ENCODE data around the gene LAIR2.
A peak's percentile ranks its signal among the peaks of the same experiment; 100 is the strongest.

The LAIR2 gene, protein sequence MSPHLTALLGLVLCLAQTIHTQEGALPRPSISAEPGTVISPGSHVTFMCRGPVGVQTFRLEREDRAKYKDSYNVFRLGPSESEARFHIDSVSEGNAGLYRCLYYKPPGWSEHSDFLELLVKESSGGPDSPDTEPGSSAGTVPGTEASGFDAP

DNA sequence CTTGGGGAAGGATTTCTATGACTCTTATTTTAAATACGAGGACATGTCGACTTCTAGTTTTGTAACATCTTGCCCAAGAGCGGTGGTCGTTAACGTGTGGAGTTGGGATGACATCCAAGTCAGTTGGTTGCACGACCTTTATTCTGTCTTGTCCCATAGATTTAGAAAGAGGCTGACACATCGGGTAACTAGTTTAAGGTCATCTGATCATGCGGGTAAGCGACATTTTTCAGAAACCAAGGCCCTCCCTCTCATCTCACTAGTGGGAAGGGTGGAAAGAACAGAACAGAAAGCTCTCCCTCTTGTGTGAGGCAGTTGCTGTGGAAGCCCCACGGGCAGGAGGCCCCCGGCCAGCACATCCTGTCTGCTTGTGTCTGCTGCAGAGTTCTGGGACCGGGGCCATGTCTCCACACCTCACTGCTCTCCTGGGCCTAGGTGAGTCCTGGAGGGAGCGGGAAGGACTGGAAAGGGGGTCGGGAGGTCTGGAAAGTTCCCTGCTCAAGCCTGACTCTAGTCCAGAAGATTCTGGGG, at the start of gene LAIR2:
TSS of gene LAIR2 (plus strand) at position 314 of the 531 bp plus-strand sequence. CDS start at position 402, 88 bp downstream.
- DNase-seq (ENCODE audit: low read depth, low spot score) = no peak

DNA sequence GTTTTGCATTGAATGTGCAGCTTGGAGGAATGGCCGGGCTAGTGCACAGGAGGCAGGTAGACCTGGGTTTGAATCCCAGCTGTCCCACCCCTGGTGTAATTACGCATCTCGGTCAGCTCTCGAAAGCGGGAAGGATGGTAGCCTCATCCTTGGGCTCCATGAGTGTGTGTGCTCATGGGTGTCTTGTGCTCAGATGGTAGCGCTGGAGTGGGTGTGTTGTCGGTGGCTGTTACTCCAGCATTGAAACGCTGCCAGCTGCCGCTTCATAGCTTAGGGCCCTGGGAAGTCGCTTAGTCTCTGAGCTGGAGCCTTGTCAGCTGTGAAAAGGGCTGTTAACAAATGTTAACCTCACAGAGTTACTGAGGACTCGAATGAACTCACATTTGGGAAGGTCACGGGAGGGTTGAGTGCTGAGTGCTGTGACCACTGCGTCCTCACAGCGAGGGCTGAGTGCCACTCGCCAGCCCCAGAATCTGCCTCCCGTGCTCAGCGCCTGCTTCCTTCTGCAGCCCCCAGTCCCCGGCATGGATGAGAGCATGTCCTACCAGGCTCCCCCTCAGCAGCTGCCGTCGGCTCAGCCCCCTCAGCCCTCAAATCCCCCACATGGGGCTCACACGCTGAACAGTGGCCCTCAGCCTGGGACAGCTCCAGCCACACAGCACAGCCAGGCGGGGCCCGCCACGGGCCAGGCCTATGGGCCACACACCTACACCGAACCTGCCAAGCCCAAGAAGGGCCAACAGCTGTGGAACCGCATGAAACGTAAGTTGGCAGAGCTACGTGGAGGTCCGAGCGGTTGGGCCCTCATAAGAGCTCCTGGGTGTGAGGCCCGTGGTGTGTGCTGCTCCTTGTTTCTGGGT, 48.5 kb upstream of the LAIR2 start:
- no peak for DNase-seq (ENCODE audit: low read depth, low spot score)

DNA sequence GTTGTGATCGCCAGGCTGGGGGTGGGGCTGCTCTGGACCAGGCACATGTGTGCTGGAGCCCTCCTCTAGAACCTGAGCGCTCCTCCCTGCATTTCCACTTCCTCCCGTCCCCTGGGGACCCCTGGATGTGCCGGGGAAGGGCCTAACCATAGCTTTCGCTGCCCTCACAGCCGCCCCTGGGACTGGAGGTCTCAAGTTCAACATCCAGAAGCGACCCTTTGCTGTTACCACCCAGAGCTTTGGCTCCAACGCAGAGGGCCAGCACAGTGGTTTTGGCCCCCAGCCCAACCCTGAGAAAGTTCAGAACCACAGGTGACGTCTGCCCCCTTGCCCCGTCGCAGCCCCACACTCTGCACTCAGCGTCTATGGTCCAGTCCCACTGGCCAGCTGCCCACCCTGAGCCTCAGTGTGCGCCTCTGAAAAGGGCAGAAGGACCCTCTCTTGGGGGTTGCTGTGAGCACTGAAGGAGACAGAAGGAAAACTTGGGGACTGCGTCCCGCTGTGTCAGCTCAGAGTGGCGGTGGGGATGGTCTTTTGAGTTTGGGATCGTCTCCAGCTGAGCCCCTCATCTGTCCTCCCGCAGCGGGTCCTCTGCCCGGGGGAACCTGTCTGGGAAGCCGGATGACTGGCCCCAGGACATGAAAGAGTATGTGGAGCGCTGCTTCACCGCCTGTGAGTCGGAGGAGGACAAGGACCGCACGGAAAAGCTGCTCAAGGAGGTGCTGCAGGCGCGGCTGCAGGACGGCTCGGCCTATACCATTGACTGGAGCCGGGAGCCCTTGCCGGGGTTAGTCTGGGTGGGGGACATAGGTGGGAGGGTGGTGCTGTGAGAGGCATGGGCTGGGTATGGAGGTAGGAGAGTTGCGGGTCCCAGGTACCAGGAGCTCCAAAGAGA, 47.6 kb upstream of the LAIR2 start:
- no peak for DNase-seq (ENCODE audit: low read depth, low spot score)

DNA sequence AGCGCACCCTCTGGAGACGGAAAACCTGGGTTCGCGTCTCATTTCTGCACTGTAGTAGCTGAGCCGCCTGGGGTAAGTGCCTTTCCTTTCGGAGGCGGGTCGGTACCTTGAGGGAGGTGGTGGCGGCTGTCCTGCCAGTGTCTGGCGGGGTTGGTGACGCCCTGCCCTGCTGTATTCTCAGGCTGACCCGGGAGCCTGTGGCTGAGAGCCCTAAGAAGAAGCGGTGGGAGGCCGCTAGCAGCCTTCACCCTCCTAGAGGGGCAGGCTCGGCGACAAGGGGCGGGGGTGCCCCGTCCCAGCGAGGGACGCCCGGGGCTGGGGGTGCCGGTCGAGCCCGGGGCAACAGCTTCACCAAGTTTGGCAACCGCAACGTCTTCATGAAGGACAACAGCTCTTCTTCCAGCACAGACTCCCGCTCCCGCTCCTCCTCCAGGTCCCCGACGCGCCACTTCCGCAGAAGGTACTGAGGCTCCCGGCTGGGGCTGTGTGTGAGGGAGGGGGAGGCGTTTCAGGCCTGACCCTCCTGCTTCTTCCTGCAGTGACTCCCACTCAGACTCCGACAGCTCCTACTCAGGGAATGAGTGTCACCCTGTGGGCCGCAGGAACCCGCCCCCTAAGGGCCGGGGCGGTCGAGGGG, 46.7 kb upstream of the LAIR2 start:
- no peak for DNase-seq (ENCODE audit: low read depth, low spot score)

DNA sequence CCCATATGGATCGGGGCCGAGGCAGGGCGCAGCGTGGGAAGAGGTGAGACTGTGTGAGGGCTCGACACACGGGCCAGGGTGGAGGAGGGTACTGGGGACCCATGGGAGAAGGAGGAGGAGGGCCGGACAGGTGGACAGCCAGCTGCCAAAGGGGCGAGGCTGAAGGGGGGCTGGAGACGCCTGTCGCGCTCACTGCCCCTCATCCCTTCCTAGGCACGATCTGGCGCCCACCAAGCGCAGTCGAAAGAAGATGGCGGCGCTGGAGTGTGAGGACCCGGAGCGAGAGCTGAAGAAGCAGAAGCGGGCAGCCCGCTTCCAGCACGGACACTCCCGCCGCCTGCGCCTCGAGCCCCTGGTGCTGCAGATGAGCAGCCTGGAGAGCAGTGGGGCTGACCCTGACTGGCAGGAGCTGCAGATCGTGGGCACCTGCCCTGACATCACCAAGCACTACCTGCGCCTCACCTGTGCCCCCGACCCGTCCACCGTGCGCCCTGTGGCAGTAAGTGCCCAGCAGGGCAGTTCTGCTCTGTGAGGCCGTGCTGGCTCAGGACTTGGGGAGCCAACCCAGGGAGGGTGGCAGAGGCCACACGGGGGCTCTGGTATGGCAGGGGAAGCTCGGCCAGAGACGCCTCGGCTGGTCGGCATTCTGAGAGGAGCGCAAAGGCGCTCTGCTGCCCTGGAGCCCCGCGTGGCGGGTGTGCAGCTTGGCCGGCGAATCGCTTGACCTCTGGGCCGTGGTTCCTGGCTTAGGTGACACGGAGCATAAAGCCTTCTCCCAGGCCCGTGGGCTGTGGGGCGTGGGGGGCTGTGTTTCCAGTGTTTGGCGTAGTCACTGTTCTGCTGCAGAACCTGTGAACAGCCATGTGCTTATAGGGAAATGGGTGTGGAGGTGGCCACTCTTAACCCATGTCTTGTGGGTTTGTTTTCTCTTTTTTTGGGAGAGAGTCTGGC, 45.9 kb upstream of the LAIR2 start:
- no peak for DNase-seq (ENCODE audit: low read depth, low spot score)

DNA sequence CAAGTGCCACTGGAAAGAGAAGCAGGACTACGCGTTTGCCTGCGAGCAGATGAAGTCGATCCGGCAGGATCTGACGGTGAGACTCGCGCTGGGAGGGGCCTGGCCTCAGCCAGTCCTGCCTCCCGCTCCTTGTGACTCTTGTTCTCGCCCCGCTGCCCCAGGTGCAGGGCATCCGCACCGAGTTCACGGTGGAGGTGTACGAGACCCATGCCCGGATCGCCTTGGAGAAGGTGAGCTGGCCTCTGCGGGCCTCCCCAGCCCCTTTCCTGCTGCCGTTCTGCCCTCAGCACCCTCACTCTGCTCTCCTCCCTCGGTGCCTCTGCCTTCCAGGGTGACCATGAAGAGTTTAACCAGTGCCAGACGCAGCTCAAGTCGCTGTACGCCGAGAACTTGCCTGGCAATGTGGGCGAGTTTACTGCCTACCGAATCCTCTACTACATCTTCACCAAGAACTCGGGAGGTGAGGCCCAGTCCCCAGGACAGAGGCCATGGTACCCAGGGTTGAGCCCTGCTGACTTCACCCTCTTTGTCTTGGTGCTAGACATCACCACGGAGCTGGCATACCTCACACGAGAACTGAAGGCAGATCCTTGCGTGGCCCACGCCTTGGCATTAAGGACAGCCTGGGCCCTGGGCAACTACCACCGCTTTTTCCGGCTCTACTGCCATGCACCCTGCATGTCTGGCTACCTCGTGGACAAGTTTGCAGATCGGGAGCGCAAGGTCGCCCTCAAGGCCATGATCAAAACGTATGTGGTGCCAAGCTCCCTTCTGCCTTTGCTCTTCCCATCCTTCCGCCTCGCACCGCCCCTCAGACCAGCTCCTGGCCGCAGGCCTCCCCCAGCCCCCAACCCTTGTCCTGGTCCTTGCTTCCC, 44.6 kb upstream of the LAIR2 start:
- no peak for DNase-seq (ENCODE audit: low read depth, low spot score)

DNA sequence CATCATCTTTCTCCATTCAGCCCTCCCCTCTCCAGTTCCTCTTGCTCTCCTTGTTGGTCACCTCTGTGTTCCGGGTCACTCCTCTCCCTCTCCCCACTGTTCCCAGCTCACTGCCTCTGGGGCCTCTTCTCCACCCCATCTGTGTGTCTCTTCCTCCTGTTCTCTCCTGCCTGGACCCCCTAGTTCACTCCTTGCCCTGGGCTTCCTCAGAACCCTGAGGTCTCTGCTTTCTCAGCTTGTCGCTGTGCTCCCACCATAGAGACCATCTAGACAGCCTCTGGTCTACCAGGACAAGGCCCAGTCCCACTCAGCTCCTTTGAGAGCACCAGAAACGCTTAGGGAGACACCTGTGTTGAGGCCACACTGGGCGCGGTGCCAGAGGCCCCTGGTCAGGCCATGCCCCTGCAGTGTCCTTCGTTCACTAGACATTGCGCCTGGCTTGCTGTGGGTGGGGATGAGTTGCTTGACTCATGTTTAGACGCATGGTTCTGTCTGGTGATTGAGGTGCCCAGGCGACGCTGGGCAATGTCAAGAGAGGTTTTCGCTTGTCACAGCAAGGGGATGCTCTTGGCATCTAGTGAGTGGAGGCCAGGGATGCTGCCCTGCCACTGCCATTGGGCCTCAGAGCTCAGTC, 43.9 kb upstream of the LAIR2 start:
- DNase-seq (ENCODE audit: low read depth, low spot score) = no peak

DNA sequence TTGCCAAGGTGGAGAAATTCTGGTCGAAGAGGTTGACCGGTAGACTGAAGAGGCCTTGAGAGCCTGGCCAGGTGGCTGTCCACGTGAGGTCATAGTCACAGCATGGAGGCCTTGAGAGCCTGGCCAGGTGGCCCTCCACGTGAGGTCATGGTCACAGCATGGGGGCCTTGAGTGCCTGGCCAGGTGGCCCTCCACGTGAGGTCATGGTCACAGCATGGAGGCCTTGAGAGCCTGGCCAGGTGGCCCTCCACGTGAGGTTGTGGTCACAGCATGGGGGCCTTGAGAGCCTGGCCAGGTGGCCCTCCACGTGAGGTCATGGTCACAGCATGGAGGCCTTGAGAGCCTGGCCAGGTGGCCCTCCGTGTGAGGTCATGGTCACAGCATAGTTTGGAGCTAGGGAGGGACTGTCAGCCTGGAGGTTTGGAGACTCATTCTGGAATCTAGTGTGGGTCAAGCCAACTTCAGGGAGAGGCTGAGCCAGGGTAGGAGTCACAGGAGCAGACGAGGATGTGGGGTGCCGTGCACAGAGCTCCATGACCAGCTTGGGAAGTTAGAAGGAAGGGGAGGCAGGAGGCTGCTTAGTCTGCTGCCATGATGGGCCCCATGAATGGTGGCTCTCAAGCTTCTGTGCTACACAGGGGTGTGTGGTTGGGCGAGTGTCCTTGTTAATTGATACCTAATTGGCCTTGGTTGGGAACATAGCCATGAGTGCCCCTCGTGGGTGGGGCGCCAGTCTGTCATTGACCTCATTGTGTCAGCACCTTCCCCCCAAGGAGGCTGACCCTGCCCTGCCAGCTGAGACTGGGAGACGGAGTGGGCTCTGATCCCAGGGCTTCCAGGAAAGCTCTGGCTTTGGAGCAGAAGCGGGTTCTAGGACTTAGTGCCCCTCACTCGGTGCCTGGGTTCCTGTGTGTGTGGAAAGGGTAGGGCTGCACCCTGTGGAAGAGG, 43.1 kb upstream of the LAIR2 start:
- DNase-seq (ENCODE audit: low read depth, low spot score) = no peak

DNA sequence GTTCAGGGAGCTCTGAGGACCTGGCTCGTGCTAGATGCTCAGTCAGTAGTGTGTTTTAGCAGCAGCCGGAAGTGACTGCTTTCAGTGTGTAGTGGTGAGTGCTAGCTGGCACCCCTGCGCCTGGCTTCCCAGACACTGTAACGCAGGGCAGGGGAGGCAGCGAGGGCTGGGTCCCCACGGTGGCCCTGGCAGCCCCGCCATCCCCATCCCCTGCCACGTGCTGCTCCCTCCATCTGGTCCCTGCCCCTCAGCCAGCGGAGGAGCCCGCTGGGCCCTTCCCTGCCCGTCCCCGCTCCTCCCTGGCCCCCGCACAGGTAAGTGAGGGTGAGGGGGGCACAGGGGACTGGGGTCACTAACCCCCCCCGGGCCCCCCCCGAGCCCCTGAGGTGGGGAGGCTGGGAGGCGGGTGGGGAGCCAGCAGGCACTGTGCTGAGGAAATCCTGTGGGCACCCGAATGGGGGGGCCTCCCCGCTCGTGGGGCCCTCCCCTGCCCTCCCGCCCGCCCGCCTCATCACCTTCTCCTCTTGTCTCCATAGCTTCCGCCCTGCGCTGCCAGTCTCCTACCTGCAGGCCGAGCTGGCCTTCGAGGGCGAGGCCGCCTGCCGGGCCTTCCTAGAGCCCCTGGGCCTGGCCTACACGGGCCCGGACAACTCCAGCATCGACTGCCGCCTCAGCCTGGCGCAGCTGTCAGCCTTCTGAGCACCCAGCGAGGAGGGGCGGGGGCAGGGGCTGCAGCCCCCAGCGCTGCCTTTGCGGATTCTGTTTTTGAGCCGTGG, 42.2 kb upstream of the LAIR2 start:
- DNase-seq (ENCODE audit: low read depth, low spot score) = no peak

DNA sequence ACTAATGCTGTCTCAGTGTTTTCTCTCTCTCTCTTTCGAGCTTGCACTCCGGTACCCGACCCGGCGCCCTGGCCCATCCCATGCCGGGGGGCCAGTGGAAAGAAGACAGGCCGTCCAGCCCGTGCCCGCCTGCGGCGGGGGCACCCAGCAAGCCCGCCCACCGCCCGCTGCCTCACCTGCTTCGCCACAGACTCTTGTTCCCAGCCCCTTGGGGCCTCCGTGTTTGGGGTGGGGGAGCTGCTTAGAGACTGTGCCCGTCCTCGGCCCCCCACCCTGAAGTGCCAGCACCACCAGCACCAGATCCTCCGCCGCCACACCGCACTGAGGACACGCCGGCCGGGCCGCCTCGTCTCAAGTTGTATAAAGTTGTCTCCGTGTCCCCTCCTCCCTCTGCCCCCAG, 41.4 kb upstream of the LAIR2 start:
- no peak for DNase-seq (ENCODE audit: low read depth, low spot score)

DNA sequence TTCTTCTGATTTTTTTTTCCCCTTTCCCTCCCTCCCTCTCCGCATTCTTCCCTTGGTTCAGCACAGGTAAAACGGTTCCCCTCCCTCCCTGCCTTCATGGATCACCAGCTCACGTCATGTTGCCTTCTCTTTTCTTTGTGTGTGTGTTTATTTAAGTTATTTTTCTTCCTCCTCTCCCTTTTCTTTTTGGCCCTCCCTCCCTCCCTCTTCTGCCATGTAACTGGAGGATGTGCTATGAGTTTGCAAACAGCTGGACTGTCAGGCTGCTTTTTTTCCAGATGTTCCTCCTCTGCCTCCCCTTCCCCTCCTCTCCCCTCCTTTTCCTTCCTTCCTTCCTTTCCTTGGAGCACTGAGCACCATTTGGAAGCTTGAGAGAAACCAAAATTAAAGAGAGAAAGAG, 41.0 kb upstream of the LAIR2 start:
- DNase-seq (ENCODE audit: low read depth, low spot score) = no peak

DNA sequence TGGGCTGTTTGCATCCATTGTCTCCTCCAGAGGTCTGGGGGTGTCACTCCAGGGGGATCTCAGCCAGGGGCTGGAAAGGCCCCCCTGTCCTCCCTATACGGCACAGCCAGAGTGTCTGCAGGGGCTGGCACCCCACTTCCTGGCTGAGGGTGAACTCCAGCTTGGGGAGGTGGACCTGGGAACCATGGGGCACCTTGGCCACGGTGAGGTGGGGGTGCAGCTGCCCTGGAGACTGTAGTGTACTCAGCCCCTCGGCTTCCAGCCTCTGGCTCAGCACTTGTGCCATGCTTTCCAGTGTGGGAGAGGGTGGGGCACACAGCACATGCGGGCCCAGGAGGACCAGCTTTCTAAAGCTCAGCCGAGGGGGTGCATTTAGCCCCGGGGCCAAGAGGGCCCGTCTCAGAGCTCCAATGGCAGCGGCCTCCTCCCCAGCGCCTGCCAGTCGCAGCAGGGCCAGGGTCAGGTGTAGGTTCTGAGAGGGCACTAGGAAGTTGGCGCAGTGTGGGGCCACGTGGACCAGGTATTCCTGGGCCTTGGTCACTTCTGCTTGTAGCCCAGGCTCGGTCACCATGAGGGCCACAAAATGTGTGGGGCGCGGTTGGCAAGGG, 40.5 kb upstream of the LAIR2 start:
- no peak for DNase-seq (ENCODE audit: low read depth, low spot score)

DNA sequence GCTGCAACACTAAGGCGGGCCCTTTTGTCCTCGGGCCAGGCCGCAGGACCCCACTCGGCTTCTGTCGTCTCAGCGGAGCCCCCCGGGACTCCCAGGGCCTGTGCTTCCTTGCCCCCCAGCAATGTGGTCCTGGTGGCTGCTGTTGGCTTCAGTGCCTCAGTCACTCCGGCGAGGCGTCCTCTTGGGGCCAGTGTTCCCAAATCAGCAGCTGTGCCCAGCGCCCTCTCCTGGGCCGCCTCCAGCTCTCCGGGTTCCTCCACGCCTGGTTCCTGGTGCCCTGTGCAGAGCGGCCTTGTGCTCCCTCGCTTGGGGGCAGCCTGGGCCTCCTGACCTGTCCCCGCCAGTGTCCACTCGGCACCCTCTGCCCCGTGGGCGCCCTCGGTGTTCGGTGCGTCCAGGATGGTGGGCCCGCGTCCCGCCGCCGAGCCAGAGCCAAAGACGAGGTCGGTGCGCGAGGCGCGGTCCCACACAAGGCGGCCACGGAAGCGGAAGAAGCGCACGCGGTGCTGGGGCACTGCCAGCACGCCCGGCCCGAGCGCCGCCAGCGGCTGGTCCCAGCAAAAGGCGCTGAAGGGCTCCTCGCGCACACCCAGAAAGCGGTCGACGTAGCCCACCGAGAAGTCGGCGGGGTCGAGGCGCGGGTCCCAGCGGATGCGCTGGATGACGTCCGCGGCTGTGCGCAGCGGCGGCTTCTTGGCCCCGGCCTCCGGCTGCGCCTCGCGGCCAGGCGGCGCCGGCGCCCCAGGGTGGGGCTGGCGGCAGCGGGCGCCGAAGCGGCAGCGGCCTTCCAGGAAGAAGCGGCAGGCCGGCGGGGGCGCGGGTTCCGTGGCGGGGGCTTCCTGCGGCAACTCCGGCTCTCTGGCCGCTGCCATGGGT, 39.7 kb upstream of the LAIR2 start:
- DNase-seq (ENCODE audit: low read depth, low spot score) = no peak

DNA sequence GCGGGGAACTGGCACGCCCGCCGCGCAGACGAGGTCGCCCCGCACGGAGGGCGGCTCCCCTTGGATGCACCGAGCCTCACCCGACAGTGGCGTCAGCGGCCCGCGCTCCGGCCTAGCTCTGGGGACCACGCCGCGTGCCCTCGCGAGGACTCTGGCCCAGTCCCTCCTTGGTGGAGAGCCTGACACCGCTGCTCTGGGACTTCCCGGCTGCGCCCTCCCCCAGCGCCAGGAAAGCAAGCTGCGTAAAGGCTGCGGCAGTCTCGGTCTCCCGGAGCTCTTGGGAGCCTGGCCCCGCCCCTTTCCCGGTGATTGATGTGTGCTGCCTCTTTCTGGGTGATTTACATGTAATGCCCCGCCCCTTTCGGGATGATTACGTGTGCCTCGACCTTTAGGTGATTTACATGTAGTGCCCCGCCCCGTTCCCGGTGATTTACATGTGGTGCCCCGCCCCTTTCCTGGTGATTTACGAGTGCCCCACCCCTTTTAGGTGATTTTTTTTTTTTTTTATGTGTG, 39.0 kb upstream of the LAIR2 start, which contains the start of gene LENG9:
TSS of gene LENG9 (minus strand) at position 248 of the 513 bp plus-strand sequence. CDS start 252 bp downstream, outside the sequence.
- DNase-seq (ENCODE audit: low read depth, low spot score) = peak; percentile 92

DNA sequence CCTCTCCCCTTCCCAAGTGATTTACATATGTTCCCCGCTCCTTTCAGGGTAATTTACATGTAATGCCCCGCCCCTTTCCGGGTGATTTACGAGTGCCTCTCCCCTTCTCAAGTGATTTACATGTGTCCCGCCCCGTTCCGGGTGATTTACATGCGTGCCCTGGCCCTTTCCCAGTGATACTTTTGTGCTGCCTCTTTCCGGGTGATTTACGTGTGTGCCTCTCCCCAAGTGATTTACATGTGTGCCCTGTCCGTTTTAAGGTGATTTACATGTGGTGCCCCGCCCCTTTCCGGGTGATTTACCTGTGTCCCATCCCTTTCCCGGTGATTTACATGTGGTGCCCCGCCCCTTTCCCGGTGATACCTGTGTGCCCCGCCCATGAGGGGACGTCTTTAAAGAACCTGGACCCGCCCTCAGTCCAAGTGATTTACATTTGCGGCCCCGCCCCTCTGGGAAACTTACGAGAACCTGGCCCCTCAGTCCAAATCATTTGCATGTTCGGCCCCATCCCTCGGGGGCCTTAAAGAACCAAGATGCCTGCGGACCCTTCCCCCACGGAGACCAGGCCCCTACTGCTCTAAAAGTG, 38.5 kb upstream of the LAIR2 start:
- DNase-seq (ENCODE audit: low read depth, low spot score) = no peak

Data from brain pericyte (primary cell).